SK-N-SH (cell line): ENCODE measurements around the gene CNTLN. TPM values are rescaled to one million over a fixed set of nuclear protein-coding genes. Genes with fewer than 3 reads are reported as not detected.

Experiments used
- CTCF ChIA-PET: fragments of 300-600, 350-600 bp; formaldehyde crosslinking; extraction: SDS; loops from one replicate; lab custom pipeline; 2021; lab: Yijun Ruan, JAX
- POLR2A ChIA-PET: fragments of 350-600 bp; sonication (Branson Sonifier 250); formaldehyde crosslinking; extraction: SDS; loops from one replicate; lab custom pipeline; 2020; ENCODE audit warnings: antibody characterized with exemption, inconsistent platforms; lab: Yijun Ruan, JAX
- DNase-seq: peaks from one replicate; pipeline ENCODE4 v3.0.0; 2012
- H2AFZ ChIP-seq: fragments of 200-600 bp; sonication (generic); 2 replicates; pipeline ENCODE4 v1.8.1; 2016; ENCODE audit warnings: antibody characterized with exemption, mild to moderate bottlenecking, low read depth
- H3F3A ChIP-seq: fragments of 200-600 bp; sonication (generic); replicated peaks from 2 replicates; pipeline ENCODE3; 2016; ENCODE audit warnings: antibody characterized with exemption, mild to moderate bottlenecking; ENCODE audit not compliant: insufficient read depth
- H3K27ac ChIP-seq, 2 experiments: fragments of 200-500 bp in 1 of 2; fragments of 200-600 bp in 1 of 2; sonication (Bioruptor generic) in 1 of 2; sonication (generic), shearing (Covaris generic) in 1 of 2; 2 replicates each; pipeline versions ENCODE4 v1.5.1 to v1.6.1; 2014 to 2016; ENCODE audit warnings: low read depth in 2 of 2, inconsistent platforms in 1 of 2, low read length in 1 of 2, mild to moderate bottlenecking in 1 of 2, mixed read lengths in 1 of 2
- H3K27me3 ChIP-seq: fragments of 200-600 bp; sonication (generic), shearing (Covaris generic); 2 replicates; pipeline ENCODE4 v1.6.1; 2016; ENCODE audit warnings: mixed run types; ENCODE audit not compliant: insufficient read depth
- H3K36me3 ChIP-seq, 2 experiments: fragments of 200-500 bp in 1 of 2; fragments of 200-600 bp in 1 of 2; sonication (Bioruptor generic) in 1 of 2; sonication (generic) in 1 of 2; replicated peaks in 1 of 2; 2 replicates each; pipeline versions ENCODE3 to v1.5.1; 2014 to 2016; ENCODE audit warnings: low read length in 1 of 2, mild to moderate bottlenecking in 1 of 2; ENCODE audit not compliant: insufficient read depth in 2 of 2, control insufficient read depth in 1 of 2
- H3K4me1 ChIP-seq, 2 experiments: fragments of 200-500 bp in 1 of 2; fragments of 200-600 bp in 1 of 2; sonication (Bioruptor generic) in 1 of 2; sonication (generic), shearing (Covaris generic) in 1 of 2; 2 replicates each; pipeline versions ENCODE4 v1.5.1 to v1.6.1; 2014 to 2016; ENCODE audit warnings: low read depth in 1 of 2, low read length in 1 of 2, mixed run types in 1 of 2; ENCODE audit not compliant: insufficient read depth in 2 of 2, control insufficient read depth in 1 of 2
- H3K4me2 ChIP-seq: fragments of 200-600 bp; sonication (generic), shearing (Covaris generic); 2 replicates; pipeline ENCODE4 v1.6.1; 2017; ENCODE audit warnings: mixed run types
- H3K4me3 ChIP-seq, 2 experiments: fragments of 200-500 bp in 1 of 2; fragments of 200-600 bp in 1 of 2; sonication (Bioruptor generic) in 1 of 2; sonication (generic), shearing (Covaris generic) in 1 of 2; 2 replicates each; pipeline versions ENCODE4 v1.5.1 to v1.8.1; 2014 to 2016; ENCODE audit warnings: low read depth in 2 of 2, inconsistent platforms in 1 of 2, low read length in 1 of 2, mild to moderate bottlenecking in 1 of 2, mixed read lengths in 1 of 2, moderate library complexity in 1 of 2
- H3K79me2 ChIP-seq: fragments of 200-600 bp; sonication (generic); 2 replicates; pipeline ENCODE4 v1.8.1; 2017; ENCODE audit warnings: mild to moderate bottlenecking; ENCODE audit not compliant: insufficient read depth
- H3K9ac ChIP-seq: fragments of 200-600 bp; sonication (generic); 2 replicates; pipeline ENCODE4 v1.6.1; 2017; ENCODE audit warnings: mixed run types
- H3K9me2 ChIP-seq: fragments of 200-600 bp; sonication (generic); 2 replicates; pipeline ENCODE4 v1.6.1; 2017; ENCODE audit warnings: mixed run types
- H3K9me3 ChIP-seq: fragments of 200-600 bp; sonication (generic); 2 replicates; pipeline ENCODE4 v1.6.1; 2017; ENCODE audit warnings: mixed run types, mild to moderate bottlenecking, moderate library complexity
- H4K20me1 ChIP-seq: fragments of 200-600 bp; sonication (generic); 2 replicates; pipeline ENCODE4 v1.6.1; 2017; ENCODE audit warnings: mild to moderate bottlenecking, mixed run types; ENCODE audit not compliant: insufficient read depth
- CHD2 ChIP-seq: fragments of 150-350 bp; IDR thresholded peaks from 2 replicates; pipeline ENCODE4 v1.6.1; 2018; ENCODE audit warnings: low read length; ENCODE audit not compliant: partially characterized antibody
- ELF1 ChIP-seq: IDR thresholded peaks from 2 replicates; pipeline ENCODE4 v1.4.0; 2012
- EP300 ChIP-seq, 2 experiments: IDR thresholded peaks; 2 replicates each; pipeline versions ENCODE4 v1.4.0 to v1.6.1; 2012; ENCODE audit warnings: borderline replicate concordance in 1 of 2, low read depth in 1 of 2, low read length in 1 of 2
- EZH2phosphoT487 ChIP-seq: fragments of 200-600 bp; sonication (generic); IDR thresholded peaks from 2 replicates; pipeline ENCODE4 v1.6.1; 2017; ENCODE audit warnings: low read depth, mixed run types, mild to moderate bottlenecking, antibody characterized with exemption, moderate library complexity, borderline replicate concordance
- FOXJ3 ChIP-seq: sonication (generic); formaldehyde crosslinking; IDR thresholded peaks from 2 replicates; pipeline ENCODE4 v1.5.1; 2020; ENCODE audit warnings: mild to moderate bottlenecking, missing genetic modification reagents
- GABPA ChIP-seq: IDR thresholded peaks from 2 replicates; pipeline ENCODE4 v1.4.0; 2012; ENCODE audit warnings: low read depth, mild to moderate bottlenecking
- JUND ChIP-seq: IDR thresholded peaks from 2 replicates; pipeline ENCODE4 v1.4.0; 2012
- NFIC ChIP-seq: IDR thresholded peaks from 2 replicates; pipeline ENCODE4 v1.4.0; 2012; ENCODE audit warnings: borderline replicate concordance
- NRF1 ChIP-seq: IDR thresholded peaks from 2 replicates; pipeline ENCODE4 v1.6.1; 2012; ENCODE audit warnings: low read depth, mild to moderate bottlenecking, low read length
- PBX3 ChIP-seq: IDR thresholded peaks from 2 replicates; pipeline ENCODE4; 2012
- POLR2AphosphoS5 ChIP-seq: IDR thresholded peaks from 2 replicates; pipeline ENCODE4 v1.6.1; 2012; ENCODE audit warnings: low read depth, low read length
- RAD21 ChIP-seq: IDR thresholded peaks from 2 replicates; pipeline ENCODE4 v1.6.1; 2012; ENCODE audit warnings: mild to moderate bottlenecking, low read length
- RCOR1 ChIP-seq: fragments of 150-350 bp; IDR thresholded peaks from 2 replicates; pipeline ENCODE4 v1.6.1; 2017; ENCODE audit warnings: antibody characterized with exemption, low read length
- RXRA ChIP-seq: IDR thresholded peaks from 2 replicates; pipeline ENCODE4 v1.4.0; 2012; ENCODE audit warnings: low read depth, mild to moderate bottlenecking, borderline replicate concordance
- SIN3A ChIP-seq: IDR thresholded peaks from 2 replicates; pipeline ENCODE4 v1.6.1; 2012; ENCODE audit warnings: low read depth, mild to moderate bottlenecking, low read length, moderate library complexity, borderline replicate concordance
- SMC3 ChIP-seq: IDR thresholded peaks from 2 replicates; pipeline ENCODE4 v1.6.1; 2012; ENCODE audit warnings: low read depth, low read length, improper control_type of control experiment
- TCF12 ChIP-seq: IDR thresholded peaks from 2 replicates; pipeline ENCODE4 v1.4.0; 2012
- TEAD4 ChIP-seq: IDR thresholded peaks from 2 replicates; pipeline ENCODE4 v1.4.0; 2012; ENCODE audit warnings: mild to moderate bottlenecking, borderline replicate concordance; ENCODE audit not compliant: insufficient read depth
- USF1 ChIP-seq: IDR thresholded peaks from 2 replicates; pipeline ENCODE4 v1.4.0; 2012; ENCODE audit warnings: low read depth, borderline replicate concordance
- YY1 ChIP-seq: IDR thresholded peaks from 2 replicates; pipeline ENCODE4 v1.4.0; 2012; ENCODE audit warnings: low read depth, mild to moderate bottlenecking
- WGBS: methylation state at CpG from one replicate; pipeline ENCODE4 v1.1.6; 2017; ENCODE audit warnings: low lambda C conversion rate; 5-methylcytosine and 5-hydroxymethylcytosine counted together
- polyA plus RNA-seq, 3 experiments: library from polyadenylated mRNA; depleted of rRNA; stranded (reverse); fragments of >200 nt; gene quantifications; 2 replicates each; pipeline ENCODE4 v1.2.3, GENCODE V29; 2012
- TF ChIP-seq, protein P1 (sequence below): IDR thresholded peaks from 2 replicates; pipeline ENCODE4 v1.4.0; 2012; ENCODE audit warnings: low read depth
- TF ChIP-seq, protein P2 (sequence below): fragments of 150-350 bp; IDR thresholded peaks from 2 replicates; pipeline ENCODE4 v1.6.1; 2017; ENCODE audit warnings: antibody characterized with exemption, low read length, low read depth, borderline replicate concordance
- TF ChIP-seq, protein P3 (sequence below): IDR thresholded peaks from 2 replicates; pipeline ENCODE4 v1.4.0; 2012; ENCODE audit warnings: low read depth, borderline replicate concordance

Gene CNTLN
- polyA plus RNA-seq, 1 of the 3 experiments (the other 2 are of a cell fraction): 2.5 TPM

GRCh38 chr9:17216646-17217045 is 81.8 kb downstream of the CNTLN start:
- no peak overlapping the region for H2AFZ ChIP-seq
- H3K36me3 ChIP-seq: no peaks in the 10 kb centered on the region
- TF ChIP-seq EP300 (IDR thresholded peaks at IDR 0.05; ENCODE audit: borderline replicate concordance in 1 of 2, low read depth in 1 of 2, low read length in 1 of 2) (no peak), FOXJ3 (no peak), RAD21 (no peak), TCF12 (no peak), NFIC (no peak), POLR2AphosphoS5 (no peak), RCOR1 (no peak), CHD2 (no peak), PBX3 (no peak), USF1 (no peak)
- peaks cover 0 to 8% of the 10 kb centered on the region in 2 experiments; a peak in 2 of 4 replicates for H3K4me1 ChIP-seq
- WGBS: 100% methylated on average over 2 of the region's 2 CpGs
- no peaks in the 10 kb centered on the region for H3K9me3 ChIP-seq
- no peaks in the 10 kb centered on the region for H4K20me1 ChIP-seq
- DNase-seq: no peak
- no peaks in the 10 kb centered on the region; the same call in 1 of the 2 replicates for H3K9me2 ChIP-seq
- H3F3A ChIP-seq: peaks cover 4% of the 10 kb centered on the region
- no peak overlapping the region for H3K4me3 ChIP-seq
- no peaks in the 10 kb centered on the region for H3K27me3 ChIP-seq
- no peak overlapping the region for H3K4me2 ChIP-seq
- H3K27ac ChIP-seq: no peak overlapping the region
- ChIA-PET CTCF (interaction anchor here (0.6 to 1.1 kb wide), 4 partner anchors 22 to 246 kb away, joined by 3 to 4 read pairs (median 3); no protein-coding TSS in a partner anchor), POLR2A (no interaction called here)
- H3K79me2 ChIP-seq: peaks cover 23% of the 10 kb centered on the region
- H3K9ac ChIP-seq: no peak overlapping the region

GRCh38 chr9:17217272-17217671 is 82.4 kb downstream of the CNTLN start:
- Histone ChIP-seq H3K4me3 (no peak overlapping the region), H4K20me1 (no peaks in the 10 kb centered on the region), H3K36me3 (no peaks in the 10 kb centered on the region), H3K4me2 (no peak overlapping the region), H3K27ac (no peak overlapping the region), H3K9me3 (no peaks in the 10 kb centered on the region), H3F3A (peaks cover 4% of the 10 kb centered on the region), H3K79me2 (peaks cover 18% of the 10 kb centered on the region), H3K4me1 (peaks cover 0 to 8% of the 10 kb centered on the region in 2 experiments; a peak in 2 of 4 replicates), H3K27me3 (no peaks in the 10 kb centered on the region), H2AFZ (no peak overlapping the region), H3K9me2 (no peaks in the 10 kb centered on the region; the same call in 1 of the 2 replicates), H3K9ac (no peak overlapping the region)
- POLR2A ChIA-PET: no interaction called here
- 95% methylated on average over 2 of the region's 2 CpGs for WGBS
- peak; percentile 14 for DNase-seq
- CTCF ChIA-PET: interaction anchor here (0.6 to 1.1 kb wide), 4 partner anchors 21 to 245 kb away, joined by 3 to 4 read pairs (median 3); no protein-coding TSS in a partner anchor
- no peak for TF ChIP-seq SIN3A
- TF ChIP-seq, protein P1, sequence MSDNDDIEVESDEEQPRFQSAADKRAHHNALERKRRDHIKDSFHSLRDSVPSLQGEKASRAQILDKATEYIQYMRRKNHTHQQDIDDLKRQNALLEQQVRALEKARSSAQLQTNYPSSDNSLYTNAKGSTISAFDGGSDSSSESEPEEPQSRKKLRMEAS: no peak
- TF ChIP-seq EZH2phosphoT487: no peak
- TF ChIP-seq, protein P2, sequence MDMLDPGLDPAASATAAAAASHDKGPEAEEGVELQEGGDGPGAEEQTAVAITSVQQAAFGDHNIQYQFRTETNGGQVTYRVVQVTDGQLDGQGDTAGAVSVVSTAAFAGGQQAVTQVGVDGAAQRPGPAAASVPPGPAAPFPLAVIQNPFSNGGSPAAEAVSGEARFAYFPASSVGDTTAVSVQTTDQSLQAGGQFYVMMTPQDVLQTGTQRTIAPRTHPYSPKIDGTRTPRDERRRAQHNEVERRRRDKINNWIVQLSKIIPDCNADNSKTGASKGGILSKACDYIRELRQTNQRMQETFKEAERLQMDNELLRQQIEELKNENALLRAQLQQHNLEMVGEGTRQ: no peak
- no peak for TF ChIP-seq GABPA
- no peak for TF ChIP-seq TEAD4
- TF ChIP-seq YY1: no peak
- TF ChIP-seq NFIC: no peak
- no peak for TF ChIP-seq PBX3
- no peak for TF ChIP-seq EP300 (IDR thresholded peaks at IDR 0.05; ENCODE audit: borderline replicate concordance in 1 of 2, low read depth in 1 of 2, low read length in 1 of 2)
- no peak for TF ChIP-seq SMC3
- TF ChIP-seq, protein P3, sequence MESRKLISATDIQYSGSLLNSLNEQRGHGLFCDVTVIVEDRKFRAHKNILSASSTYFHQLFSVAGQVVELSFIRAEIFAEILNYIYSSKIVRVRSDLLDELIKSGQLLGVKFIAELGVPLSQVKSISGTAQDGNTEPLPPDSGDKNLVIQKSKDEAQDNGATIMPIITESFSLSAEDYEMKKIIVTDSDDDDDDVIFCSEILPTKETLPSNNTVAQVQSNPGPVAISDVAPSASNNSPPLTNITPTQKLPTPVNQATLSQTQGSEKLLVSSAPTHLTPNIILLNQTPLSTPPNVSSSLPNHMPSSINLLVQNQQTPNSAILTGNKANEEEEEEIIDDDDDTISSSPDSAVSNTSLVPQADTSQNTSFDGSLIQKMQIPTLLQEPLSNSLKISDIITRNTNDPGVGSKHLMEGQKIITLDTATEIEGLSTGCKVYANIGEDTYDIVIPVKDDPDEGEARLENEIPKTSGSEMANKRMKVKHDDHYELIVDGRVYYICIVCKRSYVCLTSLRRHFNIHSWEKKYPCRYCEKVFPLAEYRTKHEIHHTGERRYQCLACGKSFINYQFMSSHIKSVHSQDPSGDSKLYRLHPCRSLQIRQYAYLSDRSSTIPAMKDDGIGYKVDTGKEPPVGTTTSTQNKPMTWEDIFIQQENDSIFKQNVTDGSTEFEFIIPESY: no peak
- TF ChIP-seq POLR2AphosphoS5: no peak
- TF ChIP-seq JUND: no peak
- no peak for TF ChIP-seq ELF1
- TF ChIP-seq RCOR1: no peak
- no peak for TF ChIP-seq NRF1
- no peak for TF ChIP-seq RXRA
